Testis (tissue), 2 donors: ENCODE data around the gene PTRHD1.

Source experiments
- CTCF ChIP-seq, 3 experiments: fragments of 450-650 bp in 2 of 3; fragments of 200-600 bp in 1 of 3; sonication (generic) in 1 of 3; IDR thresholded peaks; one replicate each; pipeline ENCODE4 v1.5.1; 2016 to 2019; ENCODE audit warnings: antibody characterized with exemption in 3 of 3, mild to moderate bottlenecking in 2 of 3, moderate library complexity in 1 of 3
- POLR2A ChIP-seq: fragments of 450-650 bp; IDR thresholded peaks from one replicate; pipeline ENCODE4 v1.6.1; 2017; ENCODE audit warnings: antibody characterized with exemption, mild to moderate bottlenecking, moderate library complexity

- peak in 2 of 3 experiments; percentile 22 to 36 for TF ChIP-seq CTCF (IDR thresholded peaks at IDR 0.05)
- no peak for TF ChIP-seq POLR2A
Measured at GRCh38 chr2:24824966-24825882, 32.0 kb upstream of the PTRHD1 start.
